ENCODE data around the gene C5orf63. TPM values are rescaled to one million over a fixed set of nuclear protein-coding genes. Genes with fewer than 3 reads are reported as not detected.

C5orf63 gene
- total RNA-seq, 1 experiment from 2014 or later = 2.2 TPM

GRCh38 chr5:127097278-127097677 is 24.0 kb upstream of the C5orf63 start:
- ChIA-PET CTCF (no interaction called here), POLR2A (ENCODE audit: low non-redundant PET) (no interaction called here)
- Histone ChIP-seq H3K9me3 (ENCODE audit: low read depth, low read length, poor library complexity, severe bottlenecking) (no peaks in the 10 kb centered on the region), H3K4me3 (ENCODE audit: low read depth, low read length, poor library complexity, severe bottlenecking) (no peak overlapping the region), H3K27me3 (replicated peaks; ENCODE audit: insufficient read depth, low read depth, low read length, poor library complexity) (no peaks in the 10 kb centered on the region), H3K27ac (ENCODE audit: low read depth, low read length, poor library complexity, severe bottlenecking) (no peak overlapping the region), H3K36me3 (ENCODE audit: insufficient read depth, low read length, poor library complexity, severe bottlenecking) (no peaks in the 10 kb centered on the region), H3K4me1 (ENCODE audit: insufficient read depth, low read length, poor library complexity, severe bottlenecking) (no peaks in the 10 kb centered on the region)
- DNase-seq (ENCODE audit: low spot score) = no peak
- TF ChIP-seq CTCF (conservative IDR thresholded peaks at IDR 0.05; ENCODE audit: low read depth, low read length) (no peak), EZH2 (IDR thresholded peaks at IDR 0.05; ENCODE audit: borderline replicate concordance, low read depth, low read length, poor library complexity, severe bottlenecking) (no peak)
- no TSS peak for BruUV-seq (replicated peaks)
- intact Hi-C loops (cut with micrococcal nuclease; ENCODE audit: unreplicated experiment) = no loop called here

GRCh38 chr5:127096328-127096993 is 23.2 kb upstream of the C5orf63 start:
- Histone ChIP-seq H3K4me3 (ENCODE audit: low read depth, low read length, poor library complexity, severe bottlenecking) (no peak overlapping the region), H3K27ac (ENCODE audit: low read depth, low read length, poor library complexity, severe bottlenecking) (no peak overlapping the region), H3K27me3 (replicated peaks; ENCODE audit: insufficient read depth, low read depth, low read length, poor library complexity) (no peaks in the 10 kb centered on the region), H3K9me3 (ENCODE audit: low read depth, low read length, poor library complexity, severe bottlenecking) (no peaks in the 10 kb centered on the region), H3K4me1 (ENCODE audit: insufficient read depth, low read length, poor library complexity, severe bottlenecking) (no peaks in the 10 kb centered on the region), H3K36me3 (ENCODE audit: insufficient read depth, low read length, poor library complexity, severe bottlenecking) (no peaks in the 10 kb centered on the region)
- ChIA-PET CTCF (no interaction called here), POLR2A (ENCODE audit: low non-redundant PET) (no interaction called here)
- no peak for DNase-seq (ENCODE audit: low spot score)
- intact Hi-C loops (cut with micrococcal nuclease; ENCODE audit: unreplicated experiment) = no loop called here
- TF ChIP-seq EZH2 (IDR thresholded peaks at IDR 0.05; ENCODE audit: borderline replicate concordance, low read depth, low read length, poor library complexity, severe bottlenecking) = no peak
- TF ChIP-seq CTCF (conservative IDR thresholded peaks at IDR 0.05; ENCODE audit: low read depth, low read length) = no peak
- BruUV-seq (replicated peaks) = no TSS peak

- no peaks in the 10 kb centered on the region for H3K36me3 ChIP-seq (ENCODE audit: insufficient read depth, low read length, poor library complexity, severe bottlenecking)
- TF ChIP-seq CTCF (conservative IDR thresholded peaks at IDR 0.05; ENCODE audit: low read depth, low read length) (no peak), EZH2 (IDR thresholded peaks at IDR 0.05; ENCODE audit: borderline replicate concordance, low read depth, low read length, poor library complexity, severe bottlenecking) (no peak)
- no peaks in the 10 kb centered on the region for H3K27me3 ChIP-seq (replicated peaks; ENCODE audit: insufficient read depth, low read depth, low read length, poor library complexity)
- no peaks in the 10 kb centered on the region for H3K9me3 ChIP-seq (ENCODE audit: low read depth, low read length, poor library complexity, severe bottlenecking)
- ChIA-PET POLR2A (ENCODE audit: low non-redundant PET) (no interaction called here), CTCF (no interaction called here)
- H3K4me3 ChIP-seq (ENCODE audit: low read depth, low read length, poor library complexity, severe bottlenecking) = no peak overlapping the region
- no TSS peak for BruUV-seq (replicated peaks)
- no peak overlapping the region for H3K27ac ChIP-seq (ENCODE audit: low read depth, low read length, poor library complexity, severe bottlenecking)
- intact Hi-C loops (cut with micrococcal nuclease; ENCODE audit: unreplicated experiment) = no loop called here
- DNase-seq (ENCODE audit: low spot score) = no peak
- no peaks in the 10 kb centered on the region for H3K4me1 ChIP-seq (ENCODE audit: insufficient read depth, low read length, poor library complexity, severe bottlenecking)
These were observed 21.0 kb upstream of the C5orf63 start for GRCh38 chr5:127094161-127094814.

Data from A673 (cell line).